ENCODE measurements around the gene MGRN1.

MGRN1 gene

GRCh38 chr16:4689864-4690704, 65.5 kb downstream of the MGRN1 start:
- ATAC-seq = no peak
- TF ChIP-seq TOX (CRISPR knock-in tag; IDR thresholded peaks at IDR 0.05; ENCODE audit: borderline replicate concordance) = no peak
- no peak for TF ChIP-seq OSR1 (CRISPR knock-in tag; IDR thresholded peaks at IDR 0.05)
- no peak for TF ChIP-seq POU6F1 (CRISPR knock-in tag; IDR thresholded peaks at IDR 0.05; ENCODE audit: borderline replicate concordance, low read depth)

- no peak for ATAC-seq
- TF ChIP-seq ZNF565 (CRISPR knock-in tag; conservative IDR thresholded peaks at IDR 0.05; ENCODE audit: low read depth) (no peak), PPARA (CRISPR knock-in tag; IDR thresholded peaks at IDR 0.05; ENCODE audit: borderline replicate concordance) (no peak), OSR1 (CRISPR knock-in tag; IDR thresholded peaks at IDR 0.05) (no peak), ZFP3 (CRISPR knock-in tag; IDR thresholded peaks at IDR 0.05) (no peak), TOX (CRISPR knock-in tag; IDR thresholded peaks at IDR 0.05; ENCODE audit: borderline replicate concordance) (no peak), PATZ1 (CRISPR knock-in tag; IDR thresholded peaks at IDR 0.05; ENCODE audit: borderline replicate concordance) (no peak), CREB5 (CRISPR knock-in tag; IDR thresholded peaks at IDR 0.05; ENCODE audit: low read depth) (no peak), RARB (CRISPR knock-in tag; IDR thresholded peaks at IDR 0.05) (no peak), CSDC2 (CRISPR knock-in tag; IDR thresholded peaks at IDR 0.05) (no peak), POU6F1 (CRISPR knock-in tag; IDR thresholded peaks at IDR 0.05; ENCODE audit: borderline replicate concordance, low read depth) (no peak), ISL1 (CRISPR knock-in tag; IDR thresholded peaks at IDR 0.05) (no peak), TCF4 (CRISPR knock-in tag; IDR thresholded peaks at IDR 0.05; ENCODE audit: borderline replicate concordance) (no peak), ESRRG (CRISPR knock-in tag; IDR thresholded peaks at IDR 0.05) (no peak), CSRNP3 (CRISPR knock-in tag; IDR thresholded peaks at IDR 0.05) (no peak), ZNF8 (CRISPR knock-in tag; IDR thresholded peaks at IDR 0.05) (no peak), ZC3H10 (CRISPR knock-in tag; IDR thresholded peaks at IDR 0.05) (no peak), BACH2 (CRISPR knock-in tag; IDR thresholded peaks at IDR 0.05; ENCODE audit: borderline replicate concordance) (no peak), ARNTL (CRISPR knock-in tag; IDR thresholded peaks at IDR 0.05; ENCODE audit: borderline replicate concordance, low read depth) (no peak), GLIS3 (CRISPR knock-in tag; IDR thresholded peaks at IDR 0.05) (no peak)
Measured at GRCh38 chr16:4690946-4691665, 66.5 kb downstream of the MGRN1 start.

GRCh38 chr16:4691666-4692412, 67.2 kb downstream of the MGRN1 start:
- ATAC-seq = no peak
- TF ChIP-seq ZC3H10 (CRISPR knock-in tag; IDR thresholded peaks at IDR 0.05) = no peak
- no peak for TF ChIP-seq BACH2 (CRISPR knock-in tag; IDR thresholded peaks at IDR 0.05; ENCODE audit: borderline replicate concordance)
- TF ChIP-seq CSDC2 (CRISPR knock-in tag; IDR thresholded peaks at IDR 0.05) = no peak
- no peak for TF ChIP-seq TCF4 (CRISPR knock-in tag; IDR thresholded peaks at IDR 0.05; ENCODE audit: borderline replicate concordance)
- TF ChIP-seq PPARA (CRISPR knock-in tag; IDR thresholded peaks at IDR 0.05; ENCODE audit: borderline replicate concordance) = no peak
- no peak for TF ChIP-seq CREB5 (CRISPR knock-in tag; IDR thresholded peaks at IDR 0.05; ENCODE audit: low read depth)
- no peak for TF ChIP-seq ZNF70 (CRISPR knock-in tag; IDR thresholded peaks at IDR 0.05)
- no peak for TF ChIP-seq ESRRG (CRISPR knock-in tag; IDR thresholded peaks at IDR 0.05)
- TF ChIP-seq ZFP30 (CRISPR knock-in tag; IDR thresholded peaks at IDR 0.05) = no peak

Data from SK-N-SH treated with all-trans-retinoic acid at 6 μM for 48 hours (cell line).